Fibroblast of the conjunctiva (primary cell): ENCODE measurements around the gene SERPINA7.
"Not testable (repeated sequence)": the region's sequence is repeated elsewhere in the genome, so short reads cannot be mapped to it uniquely, and the experiment has no call there.

ENCODE experiments used
- DNase-seq: peaks from one replicate; pipeline ENCODE4 v3.0.0-alpha.2; 2010; ENCODE audit warnings: low read depth

SERPINA7 gene, protein sequence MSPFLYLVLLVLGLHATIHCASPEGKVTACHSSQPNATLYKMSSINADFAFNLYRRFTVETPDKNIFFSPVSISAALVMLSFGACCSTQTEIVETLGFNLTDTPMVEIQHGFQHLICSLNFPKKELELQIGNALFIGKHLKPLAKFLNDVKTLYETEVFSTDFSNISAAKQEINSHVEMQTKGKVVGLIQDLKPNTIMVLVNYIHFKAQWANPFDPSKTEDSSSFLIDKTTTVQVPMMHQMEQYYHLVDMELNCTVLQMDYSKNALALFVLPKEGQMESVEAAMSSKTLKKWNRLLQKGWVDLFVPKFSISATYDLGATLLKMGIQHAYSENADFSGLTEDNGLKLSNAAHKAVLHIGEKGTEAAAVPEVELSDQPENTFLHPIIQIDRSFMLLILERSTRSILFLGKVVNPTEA

DNA sequence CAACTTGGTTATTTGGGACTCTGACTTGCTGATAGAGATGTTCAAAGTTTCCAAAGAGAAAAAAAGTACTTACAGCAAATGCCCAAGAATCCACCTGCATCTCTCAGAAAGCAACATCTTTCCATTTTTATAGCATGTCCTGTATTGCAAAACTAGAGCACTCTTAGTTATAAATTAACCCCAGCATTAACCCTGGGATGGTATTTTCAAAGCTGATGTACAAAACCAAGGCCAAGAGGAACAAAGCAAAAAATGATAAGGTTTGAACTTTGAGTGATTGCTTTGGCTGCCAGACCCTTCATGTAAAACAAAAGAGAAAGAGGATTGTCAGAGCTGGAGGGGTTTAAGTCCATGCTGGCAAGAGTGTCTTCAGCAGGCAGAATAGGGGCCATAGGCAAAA, at the start of gene SERPINA7:
TSS of gene SERPINA7 (minus strand) at position 103 of the 400 bp plus-strand sequence. CDS start 1,669 bp downstream, outside the sequence.
- DNase-seq = no peak

DNA sequence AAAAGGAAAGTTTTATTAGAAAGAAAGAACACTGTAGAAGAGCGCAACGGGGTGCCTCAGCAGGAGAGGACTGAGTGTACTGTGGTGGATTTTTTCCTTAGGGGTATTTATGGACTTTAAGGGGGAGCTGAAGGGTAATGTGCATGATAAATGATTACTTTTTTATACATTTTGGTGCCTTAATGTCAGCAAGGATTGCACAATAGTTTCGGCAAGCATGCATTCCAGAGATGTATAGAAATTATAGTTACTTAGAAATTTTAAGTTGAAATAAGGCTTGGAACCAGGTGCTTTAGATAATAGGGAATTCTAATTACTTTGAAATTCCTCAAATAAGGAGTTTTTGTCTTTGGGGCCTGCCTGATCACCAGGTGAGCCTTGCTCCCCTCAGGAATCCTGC, 30.5 kb upstream of the SERPINA7 start:
- no peak for DNase-seq

DNA sequence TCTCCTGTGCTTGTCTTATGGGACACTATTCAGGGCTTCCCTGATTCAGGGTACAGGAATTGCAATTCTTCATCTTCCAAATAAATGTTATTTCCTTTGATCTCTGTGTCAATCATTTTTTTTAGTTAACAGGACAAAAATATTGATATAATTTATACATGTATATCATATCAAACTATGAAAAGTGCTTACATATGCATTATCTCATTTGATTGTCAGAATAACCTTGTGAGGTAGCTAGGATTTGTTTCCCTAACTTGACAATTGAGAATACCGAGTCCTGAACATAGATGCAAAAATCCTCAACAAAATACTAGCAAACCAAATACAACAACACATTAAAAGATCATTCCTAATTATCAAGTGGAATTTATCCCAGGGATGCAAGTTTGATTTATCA, 11.5 kb upstream of the SERPINA7 start:
- no peak for DNase-seq

DNA sequence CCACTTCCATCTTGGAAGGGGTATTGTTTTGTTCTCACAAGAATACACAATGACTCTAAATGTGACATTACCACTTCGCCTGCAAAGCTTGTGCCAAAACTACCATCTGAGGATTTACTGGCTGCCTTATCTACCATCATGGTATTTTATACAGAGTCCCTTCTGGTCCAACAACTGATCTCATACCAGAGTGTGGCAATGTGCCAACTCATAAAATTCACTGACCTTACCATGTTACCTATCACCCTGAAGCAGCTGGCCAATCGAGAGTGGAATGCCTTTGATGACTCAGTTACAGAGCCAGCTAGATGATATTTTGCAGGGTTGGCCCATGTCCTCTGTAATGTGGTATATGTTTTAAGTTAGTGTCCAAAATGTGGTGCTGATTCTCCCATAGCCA, 3.8 kb upstream of the SERPINA7 start:
- no peak for DNase-seq

DNA sequence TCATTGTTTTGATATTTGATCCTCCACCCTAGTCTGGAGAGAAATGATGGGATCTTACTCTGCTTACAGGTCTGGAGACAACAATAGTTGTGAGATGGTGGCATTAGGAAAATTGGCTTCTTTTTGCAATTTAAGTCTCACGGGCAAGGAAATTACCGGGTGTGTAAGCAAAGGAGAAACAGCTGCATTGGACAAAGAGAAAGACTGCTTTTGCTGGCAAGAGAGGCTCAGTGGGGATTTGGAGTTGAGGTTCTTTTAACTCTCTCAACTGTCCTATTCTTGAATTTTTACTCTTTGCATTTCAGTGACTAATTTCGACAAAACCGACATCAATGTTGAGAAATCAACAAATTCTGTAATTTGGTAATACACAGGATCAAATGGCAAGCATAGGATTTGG, 2.3 kb upstream of the SERPINA7 start:
- DNase-seq = no peak

DNA sequence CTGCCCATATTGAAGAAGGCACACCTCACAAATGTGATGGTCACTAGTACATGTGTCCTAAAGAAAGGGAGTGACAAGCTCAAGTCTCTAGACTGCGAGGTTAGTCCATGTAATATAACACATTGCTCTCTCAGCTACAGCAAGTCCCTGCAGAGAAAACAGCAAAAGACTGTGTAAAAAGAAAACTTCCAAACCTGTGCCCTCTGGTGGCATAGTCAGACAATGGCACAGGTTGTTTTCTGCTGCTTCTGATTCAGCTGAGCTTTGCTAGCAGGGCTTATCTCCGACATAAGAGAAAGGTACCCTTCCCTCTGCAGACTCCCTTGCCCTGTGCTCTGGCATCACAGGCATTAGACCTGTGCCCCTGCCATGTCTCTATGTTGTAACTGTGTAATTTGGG, 1.4 kb upstream of the SERPINA7 start:
- no peak for DNase-seq

DNA sequence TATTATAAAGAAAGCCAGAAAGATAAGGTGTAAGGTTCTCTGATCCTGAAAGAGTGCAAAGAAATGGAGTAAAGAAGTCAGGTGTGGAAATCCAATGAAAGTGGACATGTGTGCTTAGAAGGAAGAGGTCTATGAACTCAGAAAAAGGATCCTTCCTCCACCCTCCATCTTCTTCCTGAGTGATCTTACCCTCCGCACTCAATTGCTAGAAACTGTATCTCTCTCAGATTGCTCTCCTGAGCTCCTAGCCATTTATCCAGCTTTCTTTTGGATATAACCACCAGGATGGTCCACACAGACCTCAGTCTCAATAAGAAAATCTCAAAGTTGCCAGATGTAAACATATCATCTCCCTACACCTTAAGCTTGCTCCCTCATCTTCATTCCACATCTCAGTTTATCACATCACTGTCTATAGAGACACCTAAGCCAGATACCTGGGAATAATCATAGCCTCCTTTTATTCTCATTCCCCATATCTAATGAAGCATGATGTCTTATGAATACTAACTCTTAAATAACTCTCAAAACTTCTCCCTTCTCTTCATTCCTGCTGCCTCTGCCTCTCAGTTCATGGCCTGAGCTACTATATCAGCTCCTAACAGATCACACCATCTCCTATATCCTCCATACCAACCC, 573 bp downstream of the SERPINA7 start:
- no peak for DNase-seq

DNA sequence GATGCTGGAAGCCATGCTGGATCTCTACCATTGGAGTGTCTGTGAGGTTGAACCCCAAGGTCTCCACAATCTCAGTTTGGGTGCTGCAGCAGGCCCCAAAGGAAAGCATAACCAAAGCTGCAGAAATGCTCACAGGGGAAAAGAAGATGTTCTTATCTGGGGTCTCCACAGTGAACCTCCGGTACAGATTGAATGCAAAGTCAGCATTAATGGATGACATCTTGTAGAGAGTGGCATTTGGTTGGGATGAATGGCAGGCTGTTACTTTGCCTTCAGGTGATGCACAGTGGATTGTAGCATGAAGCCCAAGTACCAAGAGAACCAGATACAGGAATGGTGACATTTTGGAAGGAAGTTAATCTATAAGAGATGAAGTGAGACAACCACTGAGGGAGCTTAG, 1.8 kb downstream of the SERPINA7 start:
- no peak for DNase-seq

DNA sequence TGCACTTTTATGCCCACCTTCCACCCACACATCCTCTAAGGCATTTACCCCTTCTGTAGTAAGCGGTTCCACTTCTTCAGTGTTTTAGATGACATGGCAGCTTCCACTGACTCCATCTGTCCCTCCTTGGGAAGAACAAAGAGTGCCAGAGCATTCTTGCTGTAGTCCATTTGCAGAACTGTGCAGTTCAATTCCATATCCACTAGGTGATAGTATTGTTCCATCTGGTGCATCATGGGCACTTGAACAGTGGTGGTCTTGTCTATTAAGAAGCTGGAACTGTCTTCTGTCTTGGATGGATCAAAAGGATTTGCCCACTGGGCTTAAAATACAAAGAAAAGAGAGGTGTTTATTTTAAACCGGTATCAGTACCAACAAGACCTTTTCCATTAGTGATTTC, 3.5 kb downstream of the SERPINA7 start:
- DNase-seq = no peak

DNA sequence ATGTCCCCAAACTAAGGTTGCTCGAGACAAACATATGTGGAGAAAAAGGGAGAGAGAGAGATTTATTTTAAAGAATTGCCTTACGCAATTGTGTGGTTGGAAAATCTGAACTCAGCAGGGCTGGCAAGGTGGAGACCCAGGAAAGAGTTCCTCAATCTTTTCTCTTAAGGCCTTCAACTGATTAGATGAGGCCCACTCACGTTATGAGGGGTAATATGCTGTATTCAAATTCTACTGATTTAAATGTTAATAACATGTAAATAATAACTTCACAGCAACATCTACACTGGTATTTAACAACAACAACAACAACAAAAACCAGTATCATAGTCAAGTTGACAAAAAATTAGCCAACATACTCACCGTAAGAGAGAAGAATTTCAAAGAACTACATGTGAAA, 14.6 kb downstream of the SERPINA7 start:
- DNase-seq = no peak

DNA sequence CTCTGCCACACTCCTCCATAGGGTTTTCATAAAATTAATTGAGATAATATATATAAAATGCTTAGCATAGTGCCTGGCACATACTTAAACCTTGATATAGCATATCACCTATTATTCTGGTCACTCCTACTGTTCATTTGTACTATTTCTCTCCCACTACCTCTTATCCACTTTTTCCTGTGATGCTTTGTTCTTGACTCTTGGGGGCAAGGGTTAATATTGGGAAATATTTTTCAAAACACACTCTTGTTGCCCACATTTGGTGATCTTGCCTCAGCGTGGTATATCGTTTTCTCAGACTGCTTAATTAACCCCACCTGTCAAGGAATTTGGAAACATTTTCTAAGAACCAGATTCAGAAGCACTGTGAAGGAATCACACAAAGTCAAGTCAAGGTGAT, 16.3 kb downstream of the SERPINA7 start:
- no peak for DNase-seq

DNA sequence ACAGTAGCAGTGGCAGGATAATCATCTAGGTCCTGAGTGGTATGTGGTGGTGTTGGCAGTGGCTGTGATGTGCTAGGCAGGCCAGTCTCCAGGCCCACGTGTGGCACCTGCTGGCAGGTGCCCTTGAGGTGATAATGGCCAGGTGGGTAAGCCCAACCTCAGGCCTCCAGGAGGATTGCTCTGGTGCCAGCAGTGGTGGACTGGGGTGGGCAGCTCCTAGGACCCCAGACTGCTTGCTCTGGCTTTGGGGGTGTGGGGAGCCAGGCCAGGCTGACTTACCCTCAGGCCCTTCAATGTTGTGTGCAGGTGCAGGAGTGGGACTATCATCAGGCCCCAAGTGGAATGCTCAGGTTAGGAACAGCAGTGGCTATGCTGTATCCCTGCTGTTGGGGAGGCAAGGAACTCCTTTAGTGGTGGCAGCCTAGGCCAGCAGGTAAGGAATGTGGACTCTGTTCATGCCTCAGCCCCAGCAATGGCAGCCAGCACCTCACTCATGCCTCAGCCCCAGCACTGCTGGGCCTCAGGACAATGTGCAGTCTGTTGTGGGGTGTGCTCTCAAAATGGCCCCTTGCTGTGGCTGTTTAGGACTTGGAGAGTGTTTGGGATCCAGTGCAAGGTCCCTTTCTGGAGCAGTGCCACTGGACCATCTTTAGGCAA, 24.3 kb downstream of the SERPINA7 start:
- DNase-seq = no peak

DNA sequence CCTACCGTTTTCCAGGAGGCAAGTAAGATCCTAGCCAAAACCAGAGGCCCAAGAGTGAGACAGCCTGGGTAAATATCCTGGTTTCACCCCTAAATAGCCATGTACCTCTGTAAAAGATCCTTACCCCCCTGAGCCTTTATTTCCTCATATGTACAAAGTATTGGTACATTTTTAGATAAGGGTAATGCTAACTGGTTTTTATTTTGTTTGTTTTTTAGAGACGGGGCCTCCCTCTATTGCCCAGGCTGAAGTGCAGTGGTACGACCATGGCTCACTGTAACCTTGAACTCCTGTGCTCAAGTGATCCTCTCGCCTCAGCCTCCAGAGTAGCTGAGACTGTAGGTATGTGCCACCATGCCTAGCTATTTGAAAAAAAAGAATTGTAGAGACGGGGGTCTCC, 29.4 kb downstream of the SERPINA7 start:
- DNase-seq = no peak

DNA sequence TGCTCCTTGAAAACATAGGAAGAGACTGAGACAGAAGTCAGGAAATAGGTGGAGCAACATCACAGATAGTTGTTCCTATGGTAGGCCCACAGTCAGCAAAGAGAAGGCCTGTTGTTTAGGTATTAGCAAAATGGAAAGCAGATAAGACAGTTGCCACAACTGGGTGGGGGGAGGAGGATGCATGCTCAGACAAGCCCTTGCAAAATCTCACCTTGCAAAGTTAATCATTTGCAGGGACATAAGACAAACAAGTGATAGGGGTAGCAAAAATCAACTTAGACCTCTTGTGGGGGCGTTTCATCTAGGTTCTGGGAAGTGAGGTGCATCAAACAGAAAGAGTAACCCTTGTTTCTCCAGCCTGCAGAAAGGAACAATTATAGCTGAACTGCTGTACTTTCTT, 30.7 kb downstream of the SERPINA7 start:
- DNase-seq = no peak

DNA sequence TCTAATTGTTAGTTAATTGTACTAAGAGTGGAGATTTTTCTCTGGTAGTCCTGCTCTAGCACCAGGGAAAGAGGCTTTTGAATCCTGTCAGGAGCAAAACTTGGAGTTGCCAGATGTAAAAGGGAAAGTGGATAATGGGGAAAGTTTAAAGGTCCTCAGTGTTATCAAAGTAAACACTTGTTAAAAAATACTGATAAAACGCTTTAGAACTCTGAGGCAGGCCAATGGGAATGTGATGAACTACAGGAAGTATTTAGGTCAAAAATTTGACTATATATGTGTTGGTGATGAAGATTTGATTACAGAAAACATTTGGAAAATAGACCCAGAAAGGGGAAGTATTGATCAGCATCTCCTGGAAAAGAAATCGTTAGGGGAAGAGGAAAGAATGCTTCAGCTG, 32.8 kb downstream of the SERPINA7 start:
- no peak for DNase-seq

DNA sequence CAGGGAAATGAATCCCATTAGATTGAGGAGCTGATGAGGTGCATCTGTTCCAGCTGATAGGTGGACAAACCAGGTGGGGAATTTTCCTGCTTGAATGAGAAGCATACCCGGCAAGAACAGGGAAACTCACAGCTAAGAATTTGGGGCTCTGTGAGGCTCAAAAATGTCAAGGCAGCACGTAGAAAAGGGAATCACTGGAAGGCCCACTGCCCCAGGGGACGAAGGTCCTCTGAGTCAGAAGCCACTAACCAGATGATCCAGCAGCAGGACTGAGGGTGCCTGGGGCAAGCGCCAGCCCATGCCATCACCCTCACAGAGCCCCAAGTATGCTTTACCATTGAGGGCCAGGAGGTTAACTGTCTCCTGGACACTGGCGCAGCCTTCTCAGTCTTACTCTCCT, 37.9 kb downstream of the SERPINA7 start:
- DNase-seq = not testable (repeated sequence)

DNA sequence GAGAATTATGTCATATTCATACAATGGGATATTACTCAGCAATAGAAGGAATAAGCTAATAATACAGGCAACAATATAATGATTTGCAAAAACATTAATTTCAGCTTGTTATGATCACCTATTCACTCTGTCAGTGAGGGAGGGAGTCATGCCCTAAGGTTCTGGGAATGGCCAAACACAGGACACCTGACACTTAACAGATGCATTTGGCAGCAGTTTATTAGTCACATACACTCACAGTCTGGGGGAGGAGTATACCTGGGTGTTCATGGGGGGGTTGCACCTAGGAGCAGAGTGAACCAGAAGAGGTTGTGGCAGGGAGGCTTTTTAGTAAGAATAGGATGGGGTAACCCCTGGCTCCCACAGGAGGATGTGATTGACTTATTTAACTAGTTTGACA, 38.3 kb downstream of the SERPINA7 start:
- DNase-seq = no peak

DNA sequence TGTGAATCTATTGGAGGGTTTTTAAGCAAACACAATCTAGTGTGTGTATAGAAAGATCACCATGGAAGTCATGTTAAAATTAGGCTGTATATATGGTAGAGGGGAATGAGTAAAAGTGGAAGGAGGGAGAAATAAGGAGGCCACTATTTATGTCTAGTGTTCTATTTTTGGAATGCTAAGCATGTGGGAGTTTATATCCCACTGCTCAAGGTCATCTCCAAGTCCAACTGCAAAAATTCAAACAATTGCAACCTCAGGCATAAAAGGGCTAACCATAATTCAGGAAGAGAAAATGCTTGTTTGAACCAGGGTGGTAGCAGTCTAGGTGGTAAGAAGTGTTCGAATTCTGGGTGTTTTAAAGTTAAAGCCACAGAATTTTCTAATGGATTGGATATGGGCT, 39.2 kb downstream of the SERPINA7 start:
- DNase-seq = no peak

DNA sequence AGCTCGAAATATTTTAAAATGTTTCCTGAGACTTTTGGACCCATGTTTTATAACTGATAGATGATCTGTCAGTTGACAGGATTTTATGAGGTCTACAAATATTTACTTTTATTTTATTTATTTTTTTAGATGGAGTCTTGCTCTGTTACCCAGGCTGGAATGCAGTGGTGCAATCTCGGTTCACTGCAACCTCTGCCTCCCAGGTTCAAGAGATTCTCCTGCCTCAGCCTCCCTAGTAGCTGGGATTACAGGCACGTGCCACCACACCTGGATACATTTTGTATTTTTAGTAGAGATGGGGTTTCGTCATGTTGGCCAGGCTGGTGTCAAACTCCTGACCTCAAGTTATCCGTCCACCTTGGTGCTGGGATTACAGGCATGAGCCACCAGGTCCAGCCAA, 50.0 kb downstream of the SERPINA7 start:
- not testable (repeated sequence) for DNase-seq
